Smooth muscle cell (in vitro differentiated cells): ENCODE data around the gene UBE2L3. TPM values are rescaled to one million over a fixed set of nuclear protein-coding genes. Genes with fewer than 3 reads are reported as not detected.
A peak's percentile ranks its signal among the peaks of the same experiment; 100 is the strongest.

ENCODE experiments used
- DNase-seq: peaks from one replicate; lab custom pipeline; 2025; ENCODE audit not compliant: unreplicated experiment; lab: John Stamatoyannopoulos, UW
- H2AFZ ChIP-seq: fragments of 200-600 bp; sonication (generic); 2 replicates; pipeline ENCODE4 v1.6.0; 2016; ENCODE audit warnings: antibody characterized with exemption, low read depth, mild to moderate bottlenecking
- H3F3A ChIP-seq: fragments of 200-600 bp; sonication (generic); 2 replicates; pipeline ENCODE4 v1.6.0; 2017; ENCODE audit warnings: antibody characterized with exemption, low read depth
- H3K27ac ChIP-seq: fragments of 200-600 bp; sonication (generic); 2 replicates; pipeline ENCODE4 v1.5.1; 2016; ENCODE audit warnings: low read depth, mild to moderate bottlenecking
- H3K27me3 ChIP-seq: fragments of 200-600 bp; sonication (generic); 2 replicates; pipeline ENCODE4 v1.6.1; 2016; ENCODE audit warnings: low read depth, mild to moderate bottlenecking
- H3K36me3 ChIP-seq: fragments of 200-600 bp; sonication (generic); 2 replicates; pipeline ENCODE4 v1.5.1; 2016; ENCODE audit warnings: low read depth
- H3K4me1 ChIP-seq: fragments of 200-600 bp; sonication (generic); 2 replicates; pipeline ENCODE4 v1.5.1; 2016; ENCODE audit warnings: low read depth
- H3K4me2 ChIP-seq: fragments of 200-600 bp; sonication (generic); 2 replicates; pipeline ENCODE4 v1.6.0; 2016; ENCODE audit warnings: mild to moderate bottlenecking
- H3K4me3 ChIP-seq: fragments of 200-600 bp; sonication (generic); 2 replicates; pipeline ENCODE4 v1.5.1; 2016; ENCODE audit warnings: mild to moderate bottlenecking
- H3K79me2 ChIP-seq: fragments of 200-600 bp; sonication (generic); 2 replicates; pipeline ENCODE4 v1.6.0; 2016; ENCODE audit warnings: low read depth, mild to moderate bottlenecking
- H3K9ac ChIP-seq: fragments of 200-600 bp; sonication (generic); 2 replicates; pipeline ENCODE4 v1.6.0; 2016; ENCODE audit warnings: low read depth
- H3K9me3 ChIP-seq: fragments of 200-600 bp; sonication (generic); replicated peaks from 2 replicates; pipeline ENCODE4 v1.5.1; 2016; ENCODE audit warnings: low read depth
- H4K20me1 ChIP-seq: fragments of 200-600 bp; sonication (generic); 2 replicates; pipeline ENCODE4 v1.6.0; 2016; ENCODE audit warnings: low read depth
- WGBS: methylation state at CpG from one replicate; pipeline ENCODE4 v1.1.7; 2016; ENCODE audit warnings: low lambda C conversion rate; 5-methylcytosine and 5-hydroxymethylcytosine counted together
- polyA plus RNA-seq: library from polyadenylated mRNA; unstranded; fragments of >200 nt; fragmentation: Nextera tagmentation; extraction: Ambion mirVana; gene quantifications from 2 replicates; pipeline ENCODE4 v1.2.1, GENCODE V29; 2016
- total RNA-seq: library from RNA; depleted of rRNA; stranded (reverse); fragments of >200 nt; gene quantifications from 2 replicates; pipeline ENCODE4 v1.2.3, GENCODE V29; 2014
- TF ChIP-seq, protein P1 (sequence below): fragments of 200-600 bp; sonication (generic); IDR thresholded peaks from 2 replicates; pipeline ENCODE4 v1.5.1; 2017; ENCODE audit warnings: borderline replicate concordance, mild to moderate bottlenecking, antibody characterized with exemption; ENCODE audit not compliant: insufficient read depth, poor library complexity, severe bottlenecking

UBE2L3 gene
- total and polyA plus RNA-seq, 2 experiments from 2014 or later, result 65.4 to 89.3 TPM

- Histone ChIP-seq H4K20me1 (peaks cover 77% of the 10 kb centered on the region), H3K27me3 (no peaks in the 10 kb centered on the region), H3K9ac (no peak overlapping the region), H3K79me2 (peaks cover 12% of the 10 kb centered on the region), H3K9me3 (no peaks in the 10 kb centered on the region), H3K4me2 (no peak overlapping the region), H3K4me3 (no peak overlapping the region), H3K4me1 (no peaks in the 10 kb centered on the region), H2AFZ (no peak overlapping the region), H3F3A (no peaks in the 10 kb centered on the region), H3K36me3 (no peaks in the 10 kb centered on the region), H3K27ac (no peak overlapping the region)
- WGBS, result 80% methylated on average over 4 of the region's 4 CpGs
- DNase-seq, result no peak
- TF ChIP-seq, protein P1, sequence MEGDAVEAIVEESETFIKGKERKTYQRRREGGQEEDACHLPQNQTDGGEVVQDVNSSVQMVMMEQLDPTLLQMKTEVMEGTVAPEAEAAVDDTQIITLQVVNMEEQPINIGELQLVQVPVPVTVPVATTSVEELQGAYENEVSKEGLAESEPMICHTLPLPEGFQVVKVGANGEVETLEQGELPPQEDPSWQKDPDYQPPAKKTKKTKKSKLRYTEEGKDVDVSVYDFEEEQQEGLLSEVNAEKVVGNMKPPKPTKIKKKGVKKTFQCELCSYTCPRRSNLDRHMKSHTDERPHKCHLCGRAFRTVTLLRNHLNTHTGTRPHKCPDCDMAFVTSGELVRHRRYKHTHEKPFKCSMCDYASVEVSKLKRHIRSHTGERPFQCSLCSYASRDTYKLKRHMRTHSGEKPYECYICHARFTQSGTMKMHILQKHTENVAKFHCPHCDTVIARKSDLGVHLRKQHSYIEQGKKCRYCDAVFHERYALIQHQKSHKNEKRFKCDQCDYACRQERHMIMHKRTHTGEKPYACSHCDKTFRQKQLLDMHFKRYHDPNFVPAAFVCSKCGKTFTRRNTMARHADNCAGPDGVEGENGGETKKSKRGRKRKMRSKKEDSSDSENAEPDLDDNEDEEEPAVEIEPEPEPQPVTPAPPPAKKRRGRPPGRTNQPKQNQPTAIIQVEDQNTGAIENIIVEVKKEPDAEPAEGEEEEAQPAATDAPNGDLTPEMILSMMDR, result no peak
Measured at GRCh38 chr22:21626073-21626734, 58.7 kb downstream of the UBE2L3 start.

- Histone ChIP-seq H4K20me1 (peaks cover 72% of the 10 kb centered on the region), H3K4me2 (no peak overlapping the region), H3K27ac (no peak overlapping the region), H3K9me3 (no peaks in the 10 kb centered on the region), H3K9ac (no peak overlapping the region), H3F3A (no peaks in the 10 kb centered on the region), H3K36me3 (no peaks in the 10 kb centered on the region), H3K4me1 (no peaks in the 10 kb centered on the region), H3K27me3 (no peaks in the 10 kb centered on the region), H3K79me2 (peaks cover 10% of the 10 kb centered on the region), H3K4me3 (no peak overlapping the region), H2AFZ (no peak overlapping the region)
- WGBS, result 91% methylated on average over 11 of the region's 11 CpGs
- no peak for DNase-seq
- TF ChIP-seq, protein P1, result no peak
Measured at GRCh38 chr22:21626735-21627469, 59.4 kb downstream of the UBE2L3 start.

DNA sequence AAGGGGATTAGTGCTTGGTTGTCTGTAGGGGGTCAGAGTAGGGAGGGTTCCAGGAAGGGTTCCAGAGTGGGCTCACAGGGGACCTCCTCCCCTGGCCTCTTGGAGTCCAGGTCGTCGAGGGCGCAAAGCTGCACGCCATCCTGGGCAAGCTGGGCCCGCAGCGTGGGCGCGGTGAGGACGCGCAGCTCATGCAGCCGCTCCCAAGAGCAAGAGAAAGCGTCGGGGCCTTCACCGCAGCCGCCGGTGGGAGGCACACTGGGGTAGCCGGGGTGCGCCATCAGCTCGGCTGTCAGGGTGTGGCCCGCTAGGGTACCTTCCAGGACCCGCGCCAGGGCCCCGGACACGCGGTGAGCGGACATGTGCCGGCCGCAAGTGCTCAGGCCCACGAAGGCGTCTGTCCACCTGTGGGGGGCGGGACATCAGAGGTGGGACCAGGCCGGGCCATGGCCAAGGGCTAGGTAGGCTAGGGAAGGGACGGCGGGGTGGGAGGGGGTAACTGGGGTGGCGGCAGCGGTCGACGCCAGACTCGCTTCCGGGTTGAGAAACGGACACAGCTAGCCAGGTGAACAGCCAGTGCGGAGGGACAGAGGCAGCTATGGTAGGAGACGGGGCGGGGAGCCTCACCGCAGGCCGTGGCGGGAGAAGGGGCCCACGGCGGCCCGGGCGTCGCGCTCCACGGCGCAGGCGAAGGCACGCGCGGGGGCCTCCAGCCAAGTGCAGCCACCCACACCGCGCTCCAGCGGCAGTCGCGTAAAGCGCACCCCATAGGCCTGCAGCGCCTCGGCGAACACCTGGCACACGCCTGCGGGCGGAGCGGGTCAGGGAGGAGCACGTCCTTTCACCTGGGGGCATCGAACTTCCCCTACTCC is 61.1 kb downstream of the UBE2L3 start:
- Histone ChIP-seq H3K36me3 (no peaks in the 10 kb centered on the region), H3K79me2 (peaks cover 2% of the 10 kb centered on the region), H3F3A (no peaks in the 10 kb centered on the region), H3K4me1 (no peaks in the 10 kb centered on the region), H3K9ac (no peak overlapping the region), H4K20me1 (peaks cover 55% of the 10 kb centered on the region), H3K4me2 (peak overlapping the region; percentile 93), H3K27ac (no peak overlapping the region), H3K9me3 (no peaks in the 10 kb centered on the region), H3K4me3 (peak overlapping the region; percentile 80), H2AFZ (no peak overlapping the region), H3K27me3 (no peaks in the 10 kb centered on the region)
- TF ChIP-seq, protein P1, result no peak
- 89% methylated on average over 67 of the region's 74 CpGs for WGBS
- no peak for DNase-seq
